ENCODE measurements around the gene ALDH3A2. TPM values are rescaled to one million over a fixed set of nuclear protein-coding genes. Genes with fewer than 3 reads are reported as not detected.

ALDH3A2 gene
- total RNA-seq, 2 experiments from 2014 or later = 18.5 to 23.9 TPM

DNA sequence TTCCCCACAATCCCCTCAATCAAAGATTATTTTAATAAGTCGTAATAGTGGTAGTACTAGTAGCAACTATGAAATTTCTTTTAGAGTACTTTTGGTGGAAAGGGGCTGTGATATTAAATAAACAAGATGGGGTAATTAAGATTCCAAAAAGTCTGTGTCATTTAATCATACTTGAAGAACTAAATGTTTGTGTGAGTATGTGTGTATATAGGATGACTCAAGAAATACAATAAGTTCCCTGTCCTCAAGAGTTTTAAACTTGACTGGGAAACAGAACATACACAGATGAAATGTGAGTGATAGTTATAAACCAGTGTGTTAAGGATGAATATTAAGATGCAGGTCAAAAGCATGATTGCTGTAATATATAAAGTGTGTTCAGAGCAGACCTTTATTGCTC, 2.3 kb downstream of the ALDH3A2 start:
- CTCF ChIA-PET = no interaction called here
- H3K27me3 Mint-ChIP-seq = peaks cover 1% of the 10 kb centered on the region
- H3K9me3 Mint-ChIP-seq (ENCODE audit: low read depth) = peaks cover 3% of the 10 kb centered on the region
- H3K36me3 Mint-ChIP-seq (ENCODE audit: low read depth) = peaks cover 22% of the 10 kb centered on the region
- H3K4me1 Mint-ChIP-seq = peaks cover 37% of the 10 kb centered on the region
- H3K27ac Mint-ChIP-seq = no peak overlapping the region
- no peak overlapping the region for H3K4me3 Mint-ChIP-seq
- ATAC-seq = no peak
- POLR2A ChIA-PET = no interaction called here
- DNase-seq = no peak
- intact Hi-C loops (cut with DNase I, micrococcal nuclease) = no loop called here

- Mint-ChIP-seq H3K4me3 (no peak overlapping the region), H3K27me3 (no peaks in the 10 kb centered on the region), H3K36me3 (ENCODE audit: low read depth) (peaks cover 26% of the 10 kb centered on the region), H3K27ac (no peak overlapping the region), H3K4me1 (peaks cover 33% of the 10 kb centered on the region), H3K9me3 (ENCODE audit: low read depth) (peaks cover 3% of the 10 kb centered on the region)
- DNase-seq (no peak), ATAC-seq (no peak)
- intact Hi-C loops (cut with DNase I, micrococcal nuclease) = no loop called here
- ChIA-PET POLR2A (no interaction called here), CTCF (interaction anchor here (0.8 to 1.1 kb wide), 2 partner anchors 11 to 115 kb away, joined by 3 read pairs; no protein-coding TSS in a partner anchor)
These were observed 3.1 kb downstream of the ALDH3A2 start for GRCh38 chr17:19651451-19652238.

GRCh38 chr17:19652595-19652994, 4.0 kb downstream of the ALDH3A2 start:
- Mint-ChIP-seq H3K4me1 (peaks cover 23% of the 10 kb centered on the region), H3K4me3 (no peak overlapping the region), H3K27ac (no peak overlapping the region), H3K36me3 (ENCODE audit: low read depth) (peaks cover 26% of the 10 kb centered on the region), H3K9me3 (ENCODE audit: low read depth) (peaks cover 3% of the 10 kb centered on the region), H3K27me3 (no peaks in the 10 kb centered on the region)
- ChIA-PET CTCF (no interaction called here), POLR2A (no interaction called here)
- no peak for ATAC-seq
- intact Hi-C loops (cut with DNase I, micrococcal nuclease) = no loop called here
- no peak for DNase-seq

DNA sequence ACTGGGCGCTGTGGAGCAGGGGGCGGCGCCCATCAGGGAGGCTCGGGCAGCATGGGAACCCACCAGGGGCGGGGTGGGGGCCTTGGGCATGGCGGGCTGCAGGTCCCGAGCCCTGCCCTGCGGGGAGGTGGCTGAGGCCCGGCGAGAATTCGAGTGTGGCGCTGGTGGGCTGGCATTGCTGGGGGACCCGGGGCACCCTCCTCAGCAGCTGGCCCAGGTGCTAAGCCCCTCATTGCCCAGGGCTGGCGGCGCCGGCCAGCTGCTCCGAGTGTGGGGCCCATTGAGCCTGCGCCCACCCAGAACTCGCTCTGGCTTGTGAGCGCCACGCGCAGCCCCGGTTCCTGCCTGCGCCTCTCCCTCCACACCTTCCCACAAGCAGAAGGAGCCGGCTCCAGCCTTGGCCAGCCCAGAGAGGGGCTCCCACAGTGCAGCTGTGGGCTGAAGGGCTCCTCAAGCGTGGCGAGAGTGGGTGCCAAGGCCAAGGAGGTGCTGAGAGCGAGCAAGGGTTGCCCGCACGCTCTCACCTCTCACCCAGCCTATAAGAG, 5.9 kb downstream of the ALDH3A2 start:
- intact Hi-C loops (cut with DNase I, micrococcal nuclease) = no loop called here
- DNase-seq (no peak), ATAC-seq (no peak)
- Mint-ChIP-seq H3K27ac (no peak overlapping the region), H3K4me3 (no peak overlapping the region), H3K4me1 (peaks cover 15% of the 10 kb centered on the region), H3K36me3 (ENCODE audit: low read depth) (peaks cover 31% of the 10 kb centered on the region), H3K9me3 (ENCODE audit: low read depth) (peaks cover 3% of the 10 kb centered on the region), H3K27me3 (no peaks in the 10 kb centered on the region)
- CTCF ChIA-PET = interaction anchor here (0.5 to 3.1 kb wide), 4 partner anchors 8 to 323 kb away, joined by 3 to 27 read pairs (median 4); partner anchors contain the start of gene B9D1
- POLR2A ChIA-PET = no interaction called here

DNA sequence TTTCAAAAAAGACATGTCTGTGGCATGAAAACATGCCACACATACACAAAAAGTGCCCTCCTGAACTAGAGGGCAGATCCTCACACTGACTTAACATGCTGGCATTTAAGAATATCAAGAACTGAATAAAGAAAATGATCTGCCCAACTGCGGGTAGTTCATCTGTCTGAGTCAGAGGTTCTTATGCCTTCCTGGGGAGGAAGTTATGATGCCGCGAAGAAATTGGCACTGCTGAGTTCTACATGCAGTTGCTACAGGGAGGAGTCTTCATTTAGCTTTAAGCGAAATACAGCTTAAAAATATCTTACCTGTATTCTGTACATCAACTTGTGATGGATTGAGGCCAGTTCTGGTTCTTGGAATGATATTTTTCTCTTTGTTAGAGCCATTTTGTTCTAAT, 6.3 kb downstream of the ALDH3A2 start:
- Mint-ChIP-seq H3K27ac (no peak overlapping the region), H3K36me3 (ENCODE audit: low read depth) (peaks cover 33% of the 10 kb centered on the region), H3K9me3 (ENCODE audit: low read depth) (peaks cover 3% of the 10 kb centered on the region), H3K27me3 (no peaks in the 10 kb centered on the region), H3K4me1 (peaks cover 10% of the 10 kb centered on the region), H3K4me3 (no peak overlapping the region)
- ChIA-PET POLR2A (interaction anchor here (0.6 kb wide), 1 partner anchor 8 kb away, joined by 3 read pairs; no protein-coding TSS in a partner anchor), CTCF (interaction anchor here (0.5 to 3.1 kb wide), 6 partner anchors 9 to 323 kb away, joined by 3 to 27 read pairs (median 4); partner anchors contain the start of gene B9D1)
- intact Hi-C loops (cut with DNase I, micrococcal nuclease) = no loop called here
- DNase-seq (no peak), ATAC-seq (no peak)

DNA sequence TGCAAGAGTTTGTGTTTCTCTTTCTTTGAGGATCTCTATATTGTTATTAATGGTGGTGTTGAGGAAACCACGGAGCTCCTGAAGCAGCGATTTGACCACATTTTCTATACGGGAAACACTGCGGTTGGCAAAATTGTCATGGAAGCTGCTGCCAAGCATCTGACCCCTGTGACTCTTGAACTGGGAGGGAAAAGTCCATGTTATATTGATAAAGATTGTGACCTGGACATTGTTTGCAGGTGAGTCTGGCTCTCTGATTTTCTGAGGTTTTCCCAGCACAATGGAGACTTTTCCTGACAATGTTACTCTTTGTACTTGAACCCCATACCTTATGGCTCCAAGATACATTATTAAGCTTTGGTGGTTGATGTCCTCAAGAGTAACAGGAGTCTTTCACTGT, 7.8 kb downstream of the ALDH3A2 start:
- intact Hi-C loops (cut with DNase I, micrococcal nuclease) = no loop called here
- Mint-ChIP-seq H3K27ac (no peak overlapping the region), H3K27me3 (no peaks in the 10 kb centered on the region), H3K9me3 (ENCODE audit: low read depth) (peaks cover 3% of the 10 kb centered on the region), H3K36me3 (ENCODE audit: low read depth) (peaks cover 35% of the 10 kb centered on the region), H3K4me3 (no peak overlapping the region), H3K4me1 (no peaks in the 10 kb centered on the region)
- ATAC-seq = no peak
- ChIA-PET POLR2A (no interaction called here), CTCF (interaction anchor here (3.1 kb wide), 1 partner anchor 10 kb away, joined by 27 read pairs; no protein-coding TSS in a partner anchor)
- DNase-seq = no peak

GRCh38 chr17:19656851-19657581, 8.5 kb downstream of the ALDH3A2 start:
- ATAC-seq (no peak), DNase-seq (no peak)
- Mint-ChIP-seq H3K36me3 (ENCODE audit: low read depth) (peaks cover 34% of the 10 kb centered on the region), H3K27ac (no peak overlapping the region), H3K4me1 (no peaks in the 10 kb centered on the region), H3K9me3 (ENCODE audit: low read depth) (peaks cover 3% of the 10 kb centered on the region), H3K4me3 (no peak overlapping the region), H3K27me3 (no peaks in the 10 kb centered on the region)
- intact Hi-C loops (cut with DNase I, micrococcal nuclease) = no loop called here
- ChIA-PET CTCF (interaction anchor here (3.1 kb wide), 1 partner anchor 11 kb away, joined by 27 read pairs; no protein-coding TSS in a partner anchor), POLR2A (no interaction called here)

DNA sequence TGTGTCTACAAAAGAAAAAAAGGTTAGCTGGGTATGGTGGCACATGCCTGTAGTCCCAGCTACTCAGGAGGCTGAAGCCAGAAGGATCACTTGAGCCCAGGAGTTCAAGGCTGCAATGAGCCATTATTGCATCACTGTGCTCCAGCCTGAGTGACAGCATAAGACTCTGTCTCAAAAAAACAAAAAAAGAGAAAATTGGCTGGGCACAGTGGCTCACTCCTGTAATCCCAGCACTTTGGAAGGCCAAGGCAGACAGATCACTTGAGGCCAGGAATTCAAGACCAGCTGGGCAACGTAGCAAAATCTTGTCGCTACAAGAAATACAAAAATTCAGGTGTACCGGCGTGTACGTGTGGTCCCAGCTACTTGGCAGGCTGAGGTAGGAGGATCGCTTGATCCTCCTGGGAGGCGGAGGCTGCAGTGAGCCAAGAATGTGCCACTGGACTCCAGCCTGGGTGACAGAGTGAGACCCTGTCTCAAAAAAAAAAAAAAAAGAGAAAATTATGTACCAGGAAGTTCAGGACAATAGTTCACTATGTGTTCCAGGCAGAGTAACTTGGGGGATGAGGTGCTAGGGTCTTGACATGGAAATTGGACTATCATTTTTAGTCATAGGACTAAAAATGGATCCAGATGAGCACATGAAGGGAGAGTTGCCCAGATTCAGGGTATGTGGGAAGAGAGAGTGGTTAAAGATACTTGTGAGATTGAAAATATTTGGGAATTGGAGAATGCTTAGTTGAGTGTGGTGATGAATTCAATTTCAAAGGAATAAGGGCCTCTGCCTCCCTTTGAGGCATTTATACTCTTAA, 11.0 kb downstream of the ALDH3A2 start:
- Mint-ChIP-seq H3K27me3 (no peaks in the 10 kb centered on the region), H3K4me1 (no peaks in the 10 kb centered on the region), H3K9me3 (ENCODE audit: low read depth) (no peaks in the 10 kb centered on the region), H3K4me3 (no peak overlapping the region), H3K36me3 (ENCODE audit: low read depth) (peaks cover 27% of the 10 kb centered on the region), H3K27ac (no peak overlapping the region)
- CTCF ChIA-PET = interaction anchor here (0.5 kb wide), 1 partner anchor 14 kb away, joined by 3 read pairs; no protein-coding TSS in a partner anchor
- no peak for DNase-seq
- intact Hi-C loops (cut with DNase I, micrococcal nuclease) = no loop called here
- POLR2A ChIA-PET = interaction anchor here (0.7 kb wide), 1 partner anchor 204 kb away, joined by 4 read pairs; no protein-coding TSS in a partner anchor
- no peak for ATAC-seq

DNA sequence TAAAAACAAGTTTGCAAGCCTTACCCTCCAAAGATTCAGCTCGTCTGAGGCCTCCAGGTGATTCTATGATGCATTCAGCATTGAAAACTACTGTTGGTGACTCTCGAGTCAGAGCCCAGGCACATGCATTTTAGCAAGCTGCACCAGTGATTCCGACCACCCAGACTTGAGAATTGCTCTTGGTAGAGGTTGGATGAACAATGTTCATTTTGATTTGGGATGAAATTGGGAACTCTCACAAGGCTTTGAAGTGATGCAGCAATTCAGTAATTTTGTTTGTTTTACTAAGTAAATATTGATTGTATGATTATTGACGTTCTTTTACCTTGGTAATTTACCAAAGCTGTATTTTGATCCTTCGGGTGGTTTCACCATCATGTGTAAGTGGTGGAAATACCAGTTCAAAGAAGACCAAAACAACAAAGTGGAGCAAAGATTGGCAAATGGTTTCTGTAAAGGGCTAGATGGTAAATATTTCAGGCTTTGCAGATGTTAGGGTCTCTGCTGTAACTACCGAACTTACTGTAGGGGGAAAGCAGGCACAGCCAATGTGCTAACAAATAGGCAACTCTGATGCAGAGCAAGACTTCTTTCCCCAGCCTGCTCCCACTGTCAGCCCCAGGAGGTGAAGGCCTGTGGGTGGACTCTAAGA, 11.8 kb downstream of the ALDH3A2 start:
- no peaks in the 10 kb centered on the region for H3K4me1 Mint-ChIP-seq
- ATAC-seq = no peak
- H3K9me3 Mint-ChIP-seq (ENCODE audit: low read depth) = no peaks in the 10 kb centered on the region
- no peak for DNase-seq
- intact Hi-C loops (cut with DNase I, micrococcal nuclease) = no loop called here
- no peak overlapping the region for H3K27ac Mint-ChIP-seq
- peaks cover 22% of the 10 kb centered on the region for H3K36me3 Mint-ChIP-seq (ENCODE audit: low read depth)
- CTCF ChIA-PET = interaction anchor here (0.5 to 1.6 kb wide), 3 partner anchors 15 to 101 kb away, joined by 3 to 6 read pairs (median 4); no protein-coding TSS in a partner anchor
- POLR2A ChIA-PET = no interaction called here
- no peaks in the 10 kb centered on the region for H3K27me3 Mint-ChIP-seq
- no peak overlapping the region for H3K4me3 Mint-ChIP-seq

GRCh38 chr17:19661121-19661520, 12.6 kb downstream of the ALDH3A2 start:
- ATAC-seq = no peak
- Mint-ChIP-seq H3K9me3 (ENCODE audit: low read depth) (no peaks in the 10 kb centered on the region), H3K4me1 (no peaks in the 10 kb centered on the region), H3K27me3 (no peaks in the 10 kb centered on the region), H3K4me3 (no peak overlapping the region), H3K27ac (no peak overlapping the region), H3K36me3 (ENCODE audit: low read depth) (peaks cover 18% of the 10 kb centered on the region)
- intact Hi-C loops (cut with DNase I, micrococcal nuclease) = no loop called here
- no peak for DNase-seq
- POLR2A ChIA-PET = interaction anchor here (0.6 kb wide), 1 partner anchor 101 kb away, joined by 3 read pairs; no protein-coding TSS in a partner anchor
- CTCF ChIA-PET = interaction anchor here (1.0 to 1.6 kb wide), 3 partner anchors 15 to 84 kb away, joined by 3 to 4 read pairs (median 3); no protein-coding TSS in a partner anchor

Data from activated CD4-positive, alpha-beta T cell treated with anti-CD3 and anti-CD28 coated beads for 36 hours (primary cell).